Urothelium cell line (cell line): Measurements from ENCODE around the gene FCER2.
"Not testable (repeated sequence)": the region's sequence is repeated elsewhere in the genome, so short reads cannot be mapped to it uniquely, and the experiment has no call there.

ENCODE experiments used
- DNase-seq: peaks from one replicate; pipeline ENCODE4 v3.0.0; 2011; ENCODE audit warnings: low spot score, mixed read lengths
- FAIRE-seq: peaks from 2 replicates; lab custom pipeline; 2011; peaks lifted over from hg19 to GRCh38; lab: Jason Lieb, UNC

The FCER2 gene

GRCh38 chr19:7654401-7654800, 47.5 kb downstream of the FCER2 start:
- FAIRE-seq: no peak
- DNase-seq: no peak

- FAIRE-seq: no peak
- peak; percentile 81 for DNase-seq
Measured at GRCh38 chr19:7652061-7652641, 49.8 kb downstream of the FCER2 start.

GRCh38 chr19:7650148-7650547, 51.8 kb downstream of the FCER2 start:
- FAIRE-seq: no peak
- no peak for DNase-seq

GRCh38 chr19:7648265-7649014, 53.5 kb downstream of the FCER2 start:
- no peak for FAIRE-seq
- no peak for DNase-seq

DNA sequence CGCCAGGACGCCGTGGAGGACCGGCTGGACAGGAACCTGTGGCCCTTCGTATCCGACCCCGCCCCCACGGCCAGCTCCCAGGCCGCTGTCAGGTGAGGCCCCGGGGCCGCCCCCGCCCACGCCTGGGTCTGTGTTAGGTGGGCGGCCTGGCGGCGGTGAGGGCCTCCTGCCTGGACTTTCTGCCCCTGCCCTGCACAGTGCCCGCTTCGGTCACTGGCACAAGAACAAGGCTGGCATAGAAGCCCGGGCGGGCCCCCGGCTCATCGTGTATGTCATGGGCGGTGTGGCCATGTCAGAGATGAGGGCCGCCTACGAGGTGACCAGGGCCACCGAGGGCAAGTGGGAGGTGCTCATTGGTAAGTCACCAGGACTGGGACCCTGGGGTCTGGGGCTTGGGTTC, 54.8 kb downstream of the FCER2 start:
- DNase-seq: no peak
- FAIRE-seq: no peak

DNA sequence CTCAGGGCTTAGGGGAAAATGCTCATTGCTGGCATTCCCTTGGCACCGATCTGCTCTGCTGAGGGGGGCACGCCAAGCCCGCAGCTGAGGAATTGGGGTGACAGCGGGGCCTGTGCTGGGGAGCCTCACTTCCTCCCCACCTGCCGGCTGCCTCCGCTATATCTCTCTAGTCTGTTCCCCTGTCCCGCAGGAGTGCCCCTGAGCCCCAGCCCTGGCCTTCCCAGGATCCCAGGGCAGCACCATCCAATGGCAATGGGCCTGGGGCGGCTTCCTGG, 55.6 kb downstream of the FCER2 start:
- no peak for FAIRE-seq
- DNase-seq: no peak

- FAIRE-seq (no peak), DNase-seq (no peak)
Measured at GRCh38 chr19:7645656-7646425, 56.1 kb downstream of the FCER2 start.

GRCh38 chr19:7645163-7645562, 56.8 kb downstream of the FCER2 start:
- FAIRE-seq: no peak
- no peak for DNase-seq

DNA sequence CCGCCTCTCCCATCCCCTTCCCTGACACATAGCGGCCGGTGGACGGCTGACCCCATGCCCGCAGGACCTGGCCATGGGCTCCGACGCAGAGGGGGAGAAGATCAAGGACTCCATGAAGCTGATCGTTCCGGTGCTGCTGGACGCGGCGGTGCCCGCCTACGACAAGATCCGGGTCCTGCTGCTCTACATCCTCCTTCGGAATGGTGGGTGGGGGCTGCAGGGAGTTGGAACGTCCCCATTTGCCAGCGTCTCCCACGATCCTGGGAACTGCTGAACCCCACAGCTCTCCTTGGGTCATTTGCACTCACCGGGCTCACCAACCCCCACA, 57.4 kb downstream of the FCER2 start:
- no peak for DNase-seq
- no peak for FAIRE-seq

DNA sequence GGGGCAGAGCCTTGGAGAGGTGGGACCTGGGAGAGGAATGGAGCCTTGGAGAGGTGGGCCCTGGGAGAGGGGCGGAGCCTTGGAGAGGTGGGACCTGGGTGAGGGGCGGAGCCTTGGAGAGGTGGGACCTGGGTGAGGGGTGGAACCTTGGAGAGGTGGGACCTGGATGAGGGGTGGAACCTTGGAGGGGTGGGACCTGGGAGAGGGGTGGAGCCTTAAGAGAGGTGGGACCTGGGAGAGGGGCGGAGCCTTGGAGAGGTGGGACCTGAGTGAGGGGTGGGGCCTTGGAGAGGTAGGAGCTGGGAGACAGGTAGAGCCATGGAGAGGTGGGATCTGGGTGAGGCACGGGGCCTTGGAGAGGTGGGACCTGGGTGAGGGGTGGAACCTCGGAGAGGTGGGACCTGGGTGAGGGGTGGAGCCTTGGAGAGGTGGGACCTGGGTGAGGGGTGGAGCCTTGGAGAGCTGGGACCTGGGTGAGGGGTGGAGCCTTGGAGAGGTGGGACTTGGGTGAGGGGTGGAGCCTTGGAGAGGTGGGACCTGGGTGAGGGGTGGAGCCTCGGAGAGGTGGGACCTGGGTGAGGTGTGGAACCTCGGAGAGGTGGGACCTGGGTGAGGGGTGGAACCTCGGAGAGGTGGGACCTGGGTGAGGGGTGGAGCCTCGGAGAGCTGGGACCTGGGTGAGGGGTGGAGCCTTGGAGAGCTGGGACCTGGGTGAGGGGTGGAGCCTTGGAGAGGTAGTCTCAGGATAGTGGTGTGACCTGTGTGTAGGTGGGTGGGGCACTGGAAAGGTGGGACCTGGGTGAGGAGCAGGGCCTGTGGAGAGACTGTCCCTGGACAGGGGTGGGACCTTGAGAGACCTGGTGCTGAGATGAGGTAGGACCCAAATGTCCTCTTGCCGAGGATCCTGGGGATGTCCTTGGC, 58.0 kb downstream of the FCER2 start:
- not testable (repeated sequence) for FAIRE-seq, DNase-seq

GRCh38 chr19:7643031-7643415, 58.9 kb downstream of the FCER2 start:
- no peak for DNase-seq
- no peak for FAIRE-seq

DNA sequence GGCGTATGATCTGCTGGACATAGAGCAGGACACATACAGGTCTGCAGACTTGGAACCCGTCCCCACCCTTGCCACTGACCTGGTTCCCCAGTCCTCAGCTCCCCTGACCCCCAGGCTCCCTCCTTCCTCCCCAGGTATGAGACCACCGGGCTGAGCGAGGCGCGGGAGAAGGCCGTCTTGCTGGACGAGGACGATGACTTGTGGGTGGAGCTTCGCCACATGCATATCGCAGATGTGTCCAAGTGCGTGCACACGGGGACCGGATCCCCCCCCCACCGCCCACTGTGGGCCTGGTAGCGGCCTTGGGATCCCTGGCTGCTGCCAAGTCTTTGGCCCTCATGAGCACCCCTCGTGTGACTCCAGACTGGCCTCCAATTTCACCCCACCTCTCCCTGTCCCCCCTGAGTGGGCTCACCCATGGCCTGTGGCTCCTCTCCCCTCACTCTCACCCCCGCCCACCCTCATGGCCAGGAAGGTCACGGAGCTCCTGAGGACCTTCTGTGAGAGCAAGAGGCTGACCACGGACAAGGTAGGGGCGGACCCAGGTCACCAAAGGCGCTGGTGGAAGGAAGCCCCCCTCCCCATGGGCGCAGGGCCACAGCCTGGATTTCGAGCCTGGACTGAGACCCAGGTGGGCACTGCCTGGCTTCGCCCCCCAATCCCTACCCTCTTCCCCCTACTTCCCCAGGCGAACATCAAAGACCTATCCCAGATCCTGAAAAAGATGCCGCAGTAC, 59.5 kb downstream of the FCER2 start:
- no peak for DNase-seq
- no peak for FAIRE-seq

GRCh38 chr19:7641290-7642276, 60.3 kb downstream of the FCER2 start:
- FAIRE-seq: no peak
- no peak for DNase-seq

- DNase-seq (no peak), FAIRE-seq (no peak)
Measured at GRCh38 chr19:7640803-7641202, 61.1 kb downstream of the FCER2 start.

GRCh38 chr19:7639863-7640348, 62.0 kb downstream of the FCER2 start:
- FAIRE-seq: peak; percentile 83
- DNase-seq: no peak

DNA sequence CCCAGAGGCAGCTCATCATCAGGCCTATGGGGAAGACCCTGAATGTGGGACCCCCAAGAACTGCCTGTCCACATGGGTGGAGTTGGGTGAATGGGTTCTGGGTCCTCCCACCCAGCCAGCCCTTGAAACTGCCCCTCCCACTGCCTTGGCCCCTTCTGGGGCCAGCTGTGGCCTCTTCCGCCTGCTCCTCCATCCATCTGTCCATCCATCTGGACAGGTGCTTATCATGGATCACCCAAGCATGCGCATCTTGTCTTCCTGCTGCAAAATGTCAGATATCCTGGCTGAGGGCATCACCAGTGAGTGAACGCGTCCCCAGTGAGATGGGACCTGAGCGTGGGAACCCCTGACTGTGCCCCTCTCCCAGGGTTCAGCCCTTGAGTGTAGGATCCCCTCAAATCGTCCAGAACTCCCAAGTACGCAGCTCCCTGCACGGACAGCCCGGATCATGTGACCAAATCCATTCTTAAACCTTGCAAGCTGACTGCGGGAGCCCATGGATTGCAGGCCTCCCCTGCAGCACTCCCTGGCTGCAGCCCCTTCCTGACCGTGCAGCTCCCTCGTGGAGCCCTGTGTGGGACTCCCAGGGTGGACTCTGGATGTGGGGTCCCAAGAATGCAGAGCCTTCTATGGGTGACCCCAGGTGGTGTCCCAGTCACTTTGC, 63.0 kb downstream of the FCER2 start:
- FAIRE-seq (no peak), DNase-seq (no peak)
